ENCODE results near the gene SBSN. TPM values are rescaled to one million over a fixed set of nuclear protein-coding genes. Genes with fewer than 3 reads are reported as not detected.

SBSN gene
- total RNA-seq, 2 experiments from 2014 or later: not detected

DNA sequence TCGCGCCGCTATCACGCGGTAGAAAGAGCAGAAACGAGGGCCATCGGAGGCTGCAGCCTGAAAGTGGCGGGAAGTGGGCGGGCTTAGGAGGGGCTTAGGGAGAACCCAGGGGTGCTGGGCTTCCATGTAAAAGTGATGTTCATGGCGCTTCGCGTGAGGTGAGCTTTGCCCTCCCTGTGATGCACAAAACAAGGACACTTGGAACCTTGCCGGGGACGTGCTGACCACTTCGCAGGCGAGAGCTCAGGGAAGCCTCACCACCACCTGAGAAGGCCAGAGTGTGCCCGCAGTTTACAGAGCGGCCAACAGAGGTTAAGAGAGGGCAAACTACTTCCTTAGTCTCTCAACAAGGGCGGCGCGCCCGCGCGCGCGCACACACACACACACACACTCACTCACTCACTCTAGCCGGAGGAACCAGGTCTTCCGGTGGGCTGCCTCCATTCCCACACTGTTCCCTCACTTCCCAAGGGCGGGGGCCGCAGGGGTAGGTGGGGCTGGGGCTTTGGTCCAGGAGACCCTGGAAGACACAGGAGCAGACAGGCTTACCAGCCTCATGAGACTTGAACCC is 5.8 kb upstream of the SBSN start:
- no peak overlapping the region for H3K4me3 ChIP-seq (ENCODE audit: low read depth, low read length, poor library complexity, severe bottlenecking)
- no TSS peak for BruUV-seq (replicated peaks)
- H3K9me2 ChIP-seq (ENCODE audit: insufficient read depth, low read length): no peaks in the 10 kb centered on the region
- no peaks in the 10 kb centered on the region for H3K79me2 ChIP-seq (ENCODE audit: insufficient read depth, low read depth, low read length)
- no peaks in the 10 kb centered on the region; the same call in 1 of the 2 replicates for H4K20me1 ChIP-seq (ENCODE audit: insufficient read depth, low read length)
- ChIA-PET POLR2A (no interaction called here), CTCF (ENCODE audit: unreplicated experiment) (no interaction called here)
- DNase-seq (ENCODE audit: low spot score): no peak
- H3K4me2 ChIP-seq (ENCODE audit: low read length): no peak overlapping the region
- no peaks in the 10 kb centered on the region for H3K4me1 ChIP-seq (ENCODE audit: insufficient read depth, low read length, poor library complexity, severe bottlenecking)
- no peak overlapping the region for H2AFZ ChIP-seq (ENCODE audit: low read length)
- TF ChIP-seq EZH2phosphoT487 (IDR thresholded peaks at IDR 0.05; ENCODE audit: borderline replicate concordance, low read depth, low read length): no peak
- TF ChIP-seq, protein P1, sequence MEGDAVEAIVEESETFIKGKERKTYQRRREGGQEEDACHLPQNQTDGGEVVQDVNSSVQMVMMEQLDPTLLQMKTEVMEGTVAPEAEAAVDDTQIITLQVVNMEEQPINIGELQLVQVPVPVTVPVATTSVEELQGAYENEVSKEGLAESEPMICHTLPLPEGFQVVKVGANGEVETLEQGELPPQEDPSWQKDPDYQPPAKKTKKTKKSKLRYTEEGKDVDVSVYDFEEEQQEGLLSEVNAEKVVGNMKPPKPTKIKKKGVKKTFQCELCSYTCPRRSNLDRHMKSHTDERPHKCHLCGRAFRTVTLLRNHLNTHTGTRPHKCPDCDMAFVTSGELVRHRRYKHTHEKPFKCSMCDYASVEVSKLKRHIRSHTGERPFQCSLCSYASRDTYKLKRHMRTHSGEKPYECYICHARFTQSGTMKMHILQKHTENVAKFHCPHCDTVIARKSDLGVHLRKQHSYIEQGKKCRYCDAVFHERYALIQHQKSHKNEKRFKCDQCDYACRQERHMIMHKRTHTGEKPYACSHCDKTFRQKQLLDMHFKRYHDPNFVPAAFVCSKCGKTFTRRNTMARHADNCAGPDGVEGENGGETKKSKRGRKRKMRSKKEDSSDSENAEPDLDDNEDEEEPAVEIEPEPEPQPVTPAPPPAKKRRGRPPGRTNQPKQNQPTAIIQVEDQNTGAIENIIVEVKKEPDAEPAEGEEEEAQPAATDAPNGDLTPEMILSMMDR (conservative IDR thresholded peaks at IDR 0.05; ENCODE audit: low read length): no peak
- H3K36me3 ChIP-seq (ENCODE audit: insufficient read depth, low read length): no peaks in the 10 kb centered on the region
- intact Hi-C loops (cut with micrococcal nuclease; ENCODE audit: unreplicated experiment): no loop called here
- no peak overlapping the region for H3K27ac ChIP-seq (ENCODE audit: low read depth, low read length, poor library complexity, severe bottlenecking)
- no peaks in the 10 kb centered on the region for H3K9me3 ChIP-seq (ENCODE audit: low read length)

DNA sequence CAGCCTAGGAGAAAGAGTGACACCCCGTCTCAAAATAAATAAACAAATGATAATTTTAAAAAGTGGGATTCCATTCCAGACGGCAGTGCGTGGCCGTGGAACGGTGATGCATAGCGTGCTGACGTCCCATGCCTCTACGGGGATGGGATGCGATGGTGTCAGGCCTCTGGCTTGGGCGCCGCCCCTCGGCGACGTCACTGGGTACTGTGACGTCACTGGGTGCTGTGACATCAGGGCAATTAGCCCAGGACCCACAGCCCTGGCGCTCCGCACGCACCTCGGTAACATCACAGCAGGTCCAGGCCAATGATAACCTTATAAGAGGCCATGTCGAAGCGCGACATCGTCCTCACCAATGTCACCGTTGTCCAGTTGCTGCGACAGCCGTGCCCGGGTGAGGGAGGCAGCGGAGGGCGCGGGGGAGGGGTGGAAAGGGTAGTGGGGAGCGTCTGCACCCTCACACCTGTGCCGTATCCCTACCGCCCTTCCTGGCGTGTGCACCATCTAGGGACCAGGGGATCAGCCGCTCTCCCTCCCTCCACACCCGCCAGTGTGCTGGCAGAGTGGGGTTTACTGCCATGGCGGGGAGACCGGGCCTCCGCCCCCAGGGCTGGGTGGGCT is 5.2 kb upstream of the SBSN start, which contains the start of gene GAPDHS:
Gene GAPDHS, plus strand, starts transcription at position 256 of the 621 bp plus-strand sequence. Its CDS starts 72 bp downstream, at position 328.
- H3K79me2 ChIP-seq (ENCODE audit: insufficient read depth, low read depth, low read length): no peaks in the 10 kb centered on the region
- CTCF ChIA-PET (ENCODE audit: unreplicated experiment): no interaction called here

More for the DNA sequence above, 5.2 kb upstream of the SBSN start, which contains the start of gene GAPDHS:
- H3K9me2 ChIP-seq (ENCODE audit: insufficient read depth, low read length): no peaks in the 10 kb centered on the region
- H3K36me3 ChIP-seq (ENCODE audit: insufficient read depth, low read length): no peaks in the 10 kb centered on the region
- no peaks in the 10 kb centered on the region for H3K9me3 ChIP-seq (ENCODE audit: low read length)
- TF ChIP-seq, protein P1 (conservative IDR thresholded peaks at IDR 0.05; ENCODE audit: low read length): no peak
- TF ChIP-seq EZH2phosphoT487 (IDR thresholded peaks at IDR 0.05; ENCODE audit: borderline replicate concordance, low read depth, low read length): no peak
- POLR2A ChIA-PET: no interaction called here
- H3K4me3 ChIP-seq (ENCODE audit: low read depth, low read length, poor library complexity, severe bottlenecking): no peak within 1 kb of the TSS
- no peak for DNase-seq (ENCODE audit: low spot score)
- no peaks in the 10 kb centered on the region; the same call in 1 of the 2 replicates for H4K20me1 ChIP-seq (ENCODE audit: insufficient read depth, low read length)
- no TSS peak for BruUV-seq (replicated peaks)
- no peak within 1 kb of the TSS for H2AFZ ChIP-seq (ENCODE audit: low read length)
- intact Hi-C loops (cut with micrococcal nuclease; ENCODE audit: unreplicated experiment): no loop called here
- no peak within 1 kb of the TSS for H3K27ac ChIP-seq (ENCODE audit: low read depth, low read length, poor library complexity, severe bottlenecking)
- no peaks in the 10 kb centered on the region for H3K4me1 ChIP-seq (ENCODE audit: insufficient read depth, low read length, poor library complexity, severe bottlenecking)
- H3K4me2 ChIP-seq (ENCODE audit: low read length): no peak within 1 kb of the TSS
